ENCODE results near the gene RPS6KA1. TPM values are rescaled to one million over a fixed set of nuclear protein-coding genes. Genes with fewer than 3 reads are reported as not detected.

The RPS6KA1 gene
- total and polyA plus RNA-seq, 2 of the 13 experiments (the other 11 are each of a cell fraction or from before 2014, with no cell fraction given): 19.6 to 24.2 TPM

DNA sequence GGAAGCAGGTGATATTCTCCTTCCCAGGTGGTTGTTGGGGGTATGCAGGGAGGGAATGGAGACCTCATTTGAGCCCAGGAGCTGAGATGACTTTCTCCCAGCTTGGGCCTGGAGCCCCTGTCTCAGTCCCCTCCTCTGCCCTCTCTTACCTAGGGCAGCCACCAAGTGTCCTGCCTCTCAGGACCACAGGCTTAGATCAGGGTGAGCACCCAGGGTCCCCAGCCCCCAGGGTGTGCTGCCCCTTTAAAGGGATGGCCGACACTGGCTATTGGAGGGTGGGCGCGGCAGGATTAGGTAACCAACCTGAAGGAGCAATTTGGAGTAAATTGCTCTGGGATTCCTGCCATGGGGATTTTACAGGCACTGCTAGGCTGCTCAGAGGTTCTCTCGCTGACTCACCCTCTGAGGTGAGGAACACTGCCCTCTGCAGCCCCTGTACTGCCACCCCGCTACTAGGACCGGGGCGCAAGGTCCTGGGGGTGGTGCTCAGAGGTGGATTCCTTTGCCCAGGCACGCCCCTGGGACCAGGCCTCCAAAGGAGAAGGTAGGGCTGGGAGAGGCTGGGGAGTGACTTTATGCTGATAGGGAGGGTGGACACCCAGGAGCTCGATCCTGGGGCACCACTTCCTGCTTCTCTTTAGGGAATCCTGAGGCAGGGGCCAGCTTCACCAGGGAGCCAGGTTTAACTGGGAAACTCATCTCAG is 1.5 kb downstream of the RPS6KA1 start (continued):
- TF ChIP-seq ZNF710 (CRISPR knock-in tag; IDR thresholded peaks at IDR 0.05; ENCODE audit: borderline replicate concordance) (no peak), TBX3 (IDR thresholded peaks at IDR 0.05; ENCODE audit: borderline replicate concordance) (no peak), NR3C1 (CRISPR knock-in tag; IDR thresholded peaks at IDR 0.05) (no peak), MXI1 (IDR thresholded peaks at IDR 0.05; ENCODE audit: borderline replicate concordance, low read depth, low read length) (peak; percentile 29; the same call in 1 of the 3 replicates), RAD21 (CRISPR knock-in tag; IDR thresholded peaks at IDR 0.05) (peak; percentile 69), KAT7 (CRISPR knock-in tag; IDR thresholded peaks at IDR 0.05; ENCODE audit: borderline replicate concordance) (no peak), SP1 (IDR thresholded peaks at IDR 0.05) (no peak), SP1 (CRISPR knock-in tag; IDR thresholded peaks at IDR 0.05) (peak; percentile 46; the same call in 1 of the 2 replicates), MATR3 (CRISPR knock-in tag; IDR thresholded peaks at IDR 0.05) (no peak), ZNF292 (CRISPR knock-in tag; IDR thresholded peaks at IDR 0.05; ENCODE audit: borderline replicate concordance, low read depth) (peak; percentile 13; the same call in 1 of the 2 replicates), PHF5A (CRISPR knock-in tag; IDR thresholded peaks at IDR 0.05; ENCODE audit: low read depth, unreplicated experiment) (peak; percentile 43), SAFB2 (CRISPR knock-in tag; IDR thresholded peaks at IDR 0.05; ENCODE audit: borderline replicate concordance, low read depth) (no peak), SIX1 (CRISPR knock-in tag; IDR thresholded peaks at IDR 0.05; ENCODE audit: borderline replicate concordance) (no peak), HMGXB4 (CRISPR knock-in tag; IDR thresholded peaks at IDR 0.05; ENCODE audit: borderline replicate concordance in 1 of 2, low read depth in 1 of 2) (peak in 1 of 2 experiments; percentile 64), TAF1 (CRISPR knock-in tag; IDR thresholded peaks at IDR 0.05) (no peak), JUN (CRISPR knock-in tag; IDR thresholded peaks at IDR 0.05) (no peak), TOE1 (CRISPR knock-in tag; IDR thresholded peaks at IDR 0.05) (no peak), ATRX (CRISPR knock-in tag; IDR thresholded peaks at IDR 0.05; ENCODE audit: borderline replicate concordance) (no peak), ZNF513 (CRISPR knock-in tag; conservative IDR thresholded peaks at IDR 0.05) (no peak)
- TF ChIP-seq, protein P1, sequence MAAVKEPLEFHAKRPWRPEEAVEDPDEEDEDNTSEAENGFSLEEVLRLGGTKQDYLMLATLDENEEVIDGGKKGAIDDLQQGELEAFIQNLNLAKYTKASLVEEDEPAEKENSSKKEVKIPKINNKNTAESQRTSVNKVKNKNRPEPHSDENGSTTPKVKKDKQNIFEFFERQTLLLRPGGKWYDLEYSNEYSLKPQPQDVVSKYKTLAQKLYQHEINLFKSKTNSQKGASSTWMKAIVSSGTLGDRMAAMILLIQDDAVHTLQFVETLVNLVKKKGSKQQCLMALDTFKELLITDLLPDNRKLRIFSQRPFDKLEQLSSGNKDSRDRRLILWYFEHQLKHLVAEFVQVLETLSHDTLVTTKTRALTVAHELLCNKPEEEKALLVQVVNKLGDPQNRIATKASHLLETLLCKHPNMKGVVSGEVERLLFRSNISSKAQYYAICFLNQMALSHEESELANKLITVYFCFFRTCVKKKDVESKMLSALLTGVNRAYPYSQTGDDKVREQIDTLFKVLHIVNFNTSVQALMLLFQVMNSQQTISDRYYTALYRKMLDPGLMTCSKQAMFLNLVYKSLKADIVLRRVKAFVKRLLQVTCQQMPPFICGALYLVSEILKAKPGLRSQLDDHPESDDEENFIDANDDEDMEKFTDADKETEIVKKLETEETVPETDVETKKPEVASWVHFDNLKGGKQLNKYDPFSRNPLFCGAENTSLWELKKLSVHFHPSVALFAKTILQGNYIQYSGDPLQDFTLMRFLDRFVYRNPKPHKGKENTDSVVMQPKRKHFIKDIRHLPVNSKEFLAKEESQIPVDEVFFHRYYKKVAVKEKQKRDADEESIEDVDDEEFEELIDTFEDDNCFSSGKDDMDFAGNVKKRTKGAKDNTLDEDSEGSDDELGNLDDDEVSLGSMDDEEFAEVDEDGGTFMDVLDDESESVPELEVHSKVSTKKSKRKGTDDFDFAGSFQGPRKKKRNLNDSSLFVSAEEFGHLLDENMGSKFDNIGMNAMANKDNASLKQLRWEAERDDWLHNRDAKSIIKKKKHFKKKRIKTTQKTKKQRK (IDR thresholded peaks at IDR 0.05; ENCODE audit: low read length): no peak
